Measurements from ENCODE around the gene CATSPERB.
A peak's percentile ranks its signal among the peaks of the same experiment; 100 is the strongest.
"Not testable (repeated sequence)": the region's sequence is repeated elsewhere in the genome, so short reads cannot be mapped to it uniquely, and the experiment has no call there.

Gene CATSPERB, protein sequence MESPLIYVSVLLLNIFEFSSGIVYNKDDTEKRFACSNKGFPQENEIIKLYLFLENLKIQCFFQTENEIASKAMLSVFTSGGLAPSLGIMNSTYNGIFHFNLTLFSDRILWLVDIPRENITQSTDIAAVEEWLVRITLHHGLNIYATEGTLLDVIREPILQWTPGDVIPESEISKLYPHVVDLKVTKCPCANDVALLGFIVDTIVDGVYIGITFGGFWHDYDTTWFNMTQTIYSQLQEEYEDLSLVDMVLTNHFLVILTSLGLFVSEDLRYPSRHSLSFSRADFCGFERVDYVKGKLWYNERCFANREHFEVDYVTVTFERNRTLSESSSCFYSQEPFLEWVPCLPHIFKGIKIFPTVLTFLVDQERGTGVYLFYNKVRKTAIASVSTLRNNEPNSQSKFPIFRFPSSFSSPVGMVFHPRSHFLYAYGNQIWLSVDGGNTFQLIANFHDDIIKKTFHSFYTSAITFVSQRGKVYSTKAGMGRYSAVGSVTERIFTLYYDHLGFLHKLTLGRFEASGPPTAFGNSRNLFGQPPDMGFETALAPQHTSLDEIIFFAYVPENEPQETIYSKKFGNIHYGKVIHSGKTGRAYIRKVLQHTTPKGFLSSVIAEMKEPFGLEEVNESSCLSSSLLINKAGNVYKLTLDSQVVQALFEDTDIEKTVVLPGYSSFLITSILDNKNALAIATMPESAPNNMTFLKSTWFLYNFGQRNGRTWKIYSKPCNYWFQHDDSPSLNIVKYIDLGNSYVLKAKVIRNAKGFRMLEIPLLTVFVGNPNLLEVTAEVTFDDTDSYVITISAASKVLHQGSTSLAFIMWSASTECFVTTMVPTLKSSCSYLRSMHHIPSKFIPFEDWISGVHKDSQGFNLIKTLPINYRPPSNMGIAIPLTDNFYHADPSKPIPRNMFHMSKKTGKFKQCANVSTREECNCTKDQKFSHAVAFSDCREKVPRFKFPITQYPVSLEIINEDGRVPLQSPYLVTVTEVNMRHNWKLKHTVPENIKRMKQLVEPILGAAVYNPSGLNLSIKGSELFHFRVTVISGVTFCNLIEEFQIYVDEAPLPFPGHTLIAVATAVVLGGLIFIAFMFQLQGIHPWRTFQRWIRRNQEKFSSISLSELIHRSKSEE

DNA sequence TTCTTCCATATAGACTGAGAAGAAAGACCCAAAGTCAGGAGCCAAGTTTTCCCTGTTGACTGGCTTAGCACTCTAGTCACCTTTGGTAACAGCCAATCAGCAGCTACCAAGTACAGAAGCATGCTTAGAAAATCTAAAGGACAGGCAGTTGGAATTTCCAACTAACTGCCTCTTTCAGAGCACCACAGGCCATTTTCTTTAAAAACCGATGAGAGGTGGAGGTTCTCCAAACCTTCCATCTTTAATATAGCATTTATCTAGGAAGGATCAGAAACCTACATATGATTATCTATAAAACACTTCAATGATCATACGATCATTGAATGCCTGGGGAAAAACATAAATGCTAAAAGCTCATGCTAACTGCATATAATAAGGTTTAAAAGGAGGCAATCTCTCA lies at the start of gene CATSPERB:
TSS of gene CATSPERB (minus strand) at position 101 of the 400 bp plus-strand sequence. CDS start 2,607 bp downstream, outside the sequence.
- DNase-seq: no peak

DNA sequence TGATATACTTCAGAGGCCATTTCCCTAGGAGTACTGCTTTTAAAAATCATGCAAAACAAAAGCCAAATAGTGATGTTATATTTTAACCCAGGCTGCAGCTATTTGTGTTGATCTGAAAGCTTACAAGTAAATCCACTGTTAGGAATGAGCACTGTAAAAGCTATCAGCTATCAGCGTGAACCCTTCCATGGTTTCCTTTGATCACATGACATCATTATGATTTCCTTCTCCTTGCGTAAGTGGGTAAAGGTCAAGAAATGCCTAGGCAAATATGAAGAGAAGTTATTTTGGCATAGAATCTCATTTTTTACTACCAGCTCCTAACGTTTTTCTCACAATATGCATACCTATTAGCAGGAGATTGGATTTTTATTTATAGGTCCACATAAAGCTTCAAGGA lies 48.6 kb upstream of the CATSPERB start:
- DNase-seq: no peak

DNA sequence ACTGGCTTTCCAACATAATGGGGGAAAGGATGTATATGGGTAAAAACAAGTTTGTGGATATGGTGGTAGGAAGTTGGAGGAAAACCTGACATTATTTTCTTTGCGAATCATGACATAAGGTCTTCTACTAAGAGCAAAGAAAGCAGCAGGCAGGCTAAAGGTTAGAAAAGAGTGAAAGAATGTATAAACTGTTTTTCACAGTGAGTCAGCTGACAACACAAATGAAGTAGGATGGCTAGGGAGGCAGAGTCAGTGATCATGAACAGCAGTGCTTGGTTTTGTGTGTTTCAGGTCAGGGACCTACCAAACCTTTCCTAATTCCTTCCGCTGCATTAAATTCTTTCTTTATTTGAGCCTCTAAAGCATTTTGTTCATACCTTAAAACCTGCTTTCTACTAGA lies 46.3 kb upstream of the CATSPERB start:
- no peak for DNase-seq

DNA sequence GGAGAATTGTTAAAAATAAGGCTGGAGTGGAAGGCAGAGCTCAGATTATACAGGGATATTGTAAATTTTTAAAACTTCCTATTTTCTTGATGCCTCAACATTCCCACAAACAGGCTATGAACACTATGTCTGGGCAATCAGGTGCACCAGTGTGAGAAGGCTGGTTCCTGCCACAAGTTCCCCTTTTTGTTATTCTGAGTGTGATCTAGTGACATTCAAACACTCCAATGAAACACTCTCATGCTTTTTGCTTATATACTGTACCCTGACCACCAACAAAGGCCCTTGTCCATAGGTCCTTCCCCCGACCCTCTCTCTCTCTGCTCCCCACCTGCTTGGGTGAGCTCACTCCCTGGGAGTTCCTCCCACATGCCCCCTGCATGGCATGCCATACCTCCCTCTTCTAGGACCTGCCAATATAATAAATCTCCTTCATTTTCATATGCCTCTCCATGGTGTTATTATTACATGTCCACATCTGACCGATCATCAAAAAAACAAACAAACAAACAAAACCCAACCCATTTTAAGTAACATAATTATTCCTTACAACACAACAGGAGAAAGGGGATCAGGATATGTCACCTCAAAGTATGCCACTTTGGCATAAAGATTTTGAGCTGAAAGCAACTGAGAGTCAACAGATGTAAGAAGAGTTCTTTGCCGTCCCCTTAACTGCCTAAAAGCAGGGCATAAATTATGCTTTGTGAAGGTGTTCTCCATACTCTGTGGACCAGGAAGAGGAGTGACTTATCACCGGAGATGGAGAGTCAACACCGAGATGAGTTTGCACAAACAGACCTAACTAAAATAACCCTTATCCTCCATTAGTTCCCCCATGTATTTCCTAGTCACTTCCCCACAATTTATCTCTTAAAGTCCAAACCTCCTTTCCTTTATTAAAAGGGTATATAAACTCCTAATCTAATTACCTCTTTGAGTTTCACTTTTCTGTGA lies 42.5 kb upstream of the CATSPERB start:
- no peak for DNase-seq

DNA sequence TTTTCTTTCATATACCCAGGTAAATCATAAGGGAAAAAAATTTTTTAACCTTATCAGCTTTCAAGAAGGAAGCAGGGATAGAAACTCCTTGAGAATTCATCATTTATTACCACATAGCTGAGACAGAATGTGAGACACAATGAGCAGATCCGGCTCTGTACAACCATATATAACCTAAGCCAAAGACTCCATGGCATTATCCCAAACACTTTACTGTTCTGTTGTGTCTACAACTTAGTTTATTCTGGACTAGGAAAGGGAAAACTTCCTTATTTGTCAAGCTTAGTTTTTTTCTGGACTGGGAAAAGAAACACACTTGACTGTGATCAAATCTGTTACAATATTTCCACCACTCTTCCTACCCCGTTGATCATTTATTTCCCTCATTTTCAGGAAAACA lies 38.3 kb upstream of the CATSPERB start:
- DNase-seq: no peak

DNA sequence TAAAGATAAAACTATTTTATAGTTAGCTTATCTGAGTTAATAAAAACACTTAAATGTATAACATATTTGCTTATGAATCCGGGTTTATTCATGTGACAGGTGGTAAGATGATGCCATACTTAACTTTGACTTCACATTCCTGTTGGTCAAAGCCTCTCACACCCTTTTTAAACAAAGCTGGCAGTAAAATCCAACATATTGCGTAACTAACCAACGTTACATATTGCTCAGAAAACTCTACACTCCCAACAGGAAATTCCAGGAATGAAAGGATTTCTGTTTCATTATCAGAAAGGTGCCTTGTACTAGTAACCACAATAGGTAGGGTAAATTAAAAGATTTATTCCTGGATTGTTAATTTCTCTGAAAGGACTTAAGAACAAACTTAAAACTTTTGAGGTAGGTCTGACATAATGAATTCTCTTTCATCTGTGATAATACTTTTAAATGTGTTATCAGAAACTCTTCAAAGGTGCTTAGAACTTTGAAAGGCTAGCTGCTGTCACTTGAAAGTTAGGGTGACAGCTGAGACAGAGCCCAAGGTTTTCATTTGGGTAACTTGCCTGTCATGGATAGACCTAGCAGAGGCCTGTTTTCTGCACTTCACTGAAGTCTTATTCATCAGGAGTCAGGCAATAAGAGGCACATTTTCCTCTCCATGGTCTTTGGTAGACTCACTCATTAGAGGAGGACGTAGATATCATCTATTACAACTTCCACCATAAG lies 23.8 kb upstream of the CATSPERB start:
- DNase-seq: no peak

DNA sequence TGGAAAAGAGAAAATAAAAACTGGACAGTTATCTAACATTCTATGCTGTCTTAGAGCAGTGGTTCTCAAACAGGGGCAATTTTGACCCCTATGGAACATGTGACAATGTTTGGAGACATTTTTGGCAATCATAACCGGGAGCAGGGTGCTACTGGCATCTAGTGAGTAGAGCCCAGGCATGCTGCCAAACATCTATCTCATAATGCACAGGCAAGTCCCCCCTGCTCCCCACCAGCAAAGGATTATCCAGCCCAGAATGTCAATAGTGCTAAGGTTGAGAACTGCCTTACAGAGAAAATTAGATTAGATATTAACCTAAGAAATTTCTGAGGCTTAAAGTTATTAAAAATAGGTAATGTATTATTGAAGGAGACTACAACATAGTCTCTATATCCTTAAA lies 22.9 kb upstream of the CATSPERB start:
- no peak for DNase-seq

DNA sequence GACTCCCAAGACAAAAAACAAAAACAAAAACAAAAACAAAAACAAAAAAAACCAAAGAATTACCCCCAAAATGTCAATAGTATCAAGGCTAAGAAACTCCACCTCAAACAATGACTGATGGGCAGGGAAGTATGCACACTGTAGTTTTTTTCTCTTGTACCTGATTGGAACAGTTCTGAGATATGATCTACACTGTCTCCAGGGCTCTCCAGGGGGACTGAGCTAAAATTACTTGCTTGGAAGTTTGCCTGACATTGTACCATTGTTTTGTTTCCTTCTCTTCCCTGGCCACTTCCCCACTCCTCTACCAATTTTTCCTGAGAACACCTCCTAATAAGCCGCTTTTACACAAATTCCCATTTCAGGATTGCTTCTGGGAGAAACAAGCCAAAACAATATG lies 22.3 kb upstream of the CATSPERB start:
- DNase-seq: no peak

DNA sequence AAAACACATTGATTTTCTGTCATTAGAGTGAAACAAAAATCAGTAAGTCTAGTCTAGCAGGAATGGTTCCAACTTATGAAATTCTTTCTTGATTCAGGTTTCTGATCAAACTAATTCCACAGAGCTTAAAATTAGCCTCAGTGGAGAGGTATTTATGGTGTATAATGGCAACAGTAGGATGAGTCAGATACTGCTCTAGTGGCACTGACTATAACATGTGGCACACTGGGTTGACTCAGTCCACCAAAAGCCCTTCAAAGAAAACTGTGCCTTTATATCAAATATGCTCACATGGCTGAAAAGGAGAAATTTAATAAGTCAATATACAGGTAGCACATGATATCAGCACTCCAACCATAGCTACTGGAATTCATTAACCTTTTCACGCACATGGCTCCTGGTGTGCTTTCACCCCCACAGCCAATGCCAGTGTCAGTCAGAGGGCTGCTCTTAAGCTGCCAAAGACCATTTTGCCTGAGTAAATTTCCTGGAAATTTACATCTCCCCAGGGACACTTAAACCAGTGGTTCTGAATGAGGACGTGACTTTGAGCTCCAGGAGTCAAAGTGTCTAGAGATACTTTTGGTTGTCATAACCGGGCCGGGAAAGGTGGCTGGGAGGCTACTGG lies 21.7 kb upstream of the CATSPERB start:
- peak; percentile 22 to 60 for DNase-seq

DNA sequence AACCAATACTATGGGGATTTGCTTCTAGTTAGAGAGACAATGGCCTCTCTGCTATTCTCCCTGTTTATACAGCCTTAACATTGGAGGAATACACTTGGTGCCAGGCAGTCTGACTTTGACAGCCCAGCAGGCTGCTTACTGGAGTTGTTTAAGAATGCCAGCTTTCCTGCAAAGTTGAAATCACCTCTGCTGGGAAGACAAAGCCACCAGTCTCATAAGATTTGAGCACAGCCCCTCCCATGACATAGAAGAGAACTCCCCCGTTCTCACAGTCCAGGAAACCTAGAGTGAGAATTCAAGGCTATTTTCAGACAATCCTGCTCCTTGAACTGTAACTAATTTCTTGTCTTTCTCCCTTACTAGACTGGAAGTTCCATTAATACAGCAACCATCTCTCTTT lies 21.1 kb upstream of the CATSPERB start:
- DNase-seq: no peak

DNA sequence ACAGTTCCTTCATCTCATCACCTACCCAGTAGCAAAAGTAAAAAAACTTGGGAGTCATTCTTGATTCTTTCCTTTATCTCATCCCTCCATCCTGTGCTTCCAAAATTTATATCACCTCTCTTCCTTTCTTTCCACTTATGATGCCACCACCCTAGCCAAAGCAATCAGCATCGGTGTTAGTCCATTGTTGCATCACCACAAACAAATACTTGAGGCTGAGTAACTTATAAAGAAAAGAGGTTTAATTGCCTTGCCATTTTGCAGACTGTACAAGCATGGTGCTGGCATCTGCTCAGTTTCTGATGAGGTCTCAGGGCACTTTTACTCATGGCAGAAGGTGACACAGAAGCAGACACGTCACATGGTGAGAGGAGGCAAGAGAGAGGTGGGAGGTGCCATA lies 19.8 kb upstream of the CATSPERB start:
- DNase-seq: no peak

DNA sequence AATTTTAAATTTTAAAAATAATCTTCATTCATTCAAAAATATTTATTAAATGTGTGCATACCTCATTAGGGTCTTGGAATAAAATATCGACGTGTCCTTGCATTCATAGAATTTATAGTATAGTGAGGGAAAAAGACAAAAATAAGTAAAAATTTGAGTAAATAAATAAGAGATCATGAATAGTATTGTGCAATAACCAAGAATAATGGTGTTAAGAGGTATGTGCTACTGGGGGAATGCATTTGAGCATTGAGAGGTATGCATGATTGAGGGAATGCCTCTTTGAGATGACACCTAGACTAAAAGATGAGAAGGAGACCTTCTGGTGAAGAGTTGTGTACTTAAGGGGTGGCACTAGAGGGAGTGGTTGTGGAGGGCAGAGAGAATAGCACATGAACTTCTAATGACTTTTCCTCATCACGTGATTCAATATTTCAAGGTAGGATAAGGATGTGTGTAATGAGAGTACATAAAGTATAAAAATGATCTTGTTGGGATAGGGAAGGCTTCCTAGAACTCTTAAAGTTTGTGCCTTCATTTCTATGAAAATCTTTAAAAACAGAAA lies 18.8 kb upstream of the CATSPERB start:
- no peak for DNase-seq

DNA sequence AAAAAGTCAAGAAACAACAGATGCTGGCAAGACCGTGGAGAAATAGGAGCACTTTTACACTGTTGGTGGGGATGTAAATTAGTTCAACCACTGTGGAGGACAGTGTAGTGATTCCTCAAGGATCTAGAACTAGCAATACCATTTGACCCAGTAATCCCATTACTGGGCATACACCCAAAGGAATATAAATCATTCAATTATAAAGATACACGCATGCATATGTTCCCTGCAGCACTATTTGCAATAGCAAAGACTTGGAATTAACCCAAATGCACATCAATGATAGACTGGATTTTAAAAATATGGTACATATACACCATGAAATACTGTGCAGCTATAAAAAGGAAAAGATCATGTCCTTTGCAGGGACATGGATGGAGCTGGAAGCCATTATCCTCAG lies 18.0 kb upstream of the CATSPERB start:
- no peak for DNase-seq

DNA sequence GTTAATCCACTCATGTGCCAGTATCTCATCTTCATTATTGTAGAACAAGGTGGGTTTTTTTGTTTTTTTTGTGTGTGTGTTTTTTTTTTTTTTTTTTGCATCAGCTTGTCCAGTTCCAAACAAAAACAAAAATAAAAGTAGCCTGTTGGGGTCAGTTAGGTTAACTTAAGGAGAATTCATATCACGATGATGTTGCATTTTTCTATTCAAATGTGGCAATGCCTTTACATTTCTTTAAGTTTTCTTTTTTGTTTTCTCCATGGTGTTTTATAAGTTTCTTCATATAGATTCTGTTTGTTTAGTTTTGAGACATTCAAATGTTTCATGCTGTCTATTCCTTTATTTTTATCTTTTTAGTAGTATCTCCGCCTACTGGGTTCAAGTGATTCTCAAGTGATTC lies 16.2 kb upstream of the CATSPERB start:
- DNase-seq: no peak

DNA sequence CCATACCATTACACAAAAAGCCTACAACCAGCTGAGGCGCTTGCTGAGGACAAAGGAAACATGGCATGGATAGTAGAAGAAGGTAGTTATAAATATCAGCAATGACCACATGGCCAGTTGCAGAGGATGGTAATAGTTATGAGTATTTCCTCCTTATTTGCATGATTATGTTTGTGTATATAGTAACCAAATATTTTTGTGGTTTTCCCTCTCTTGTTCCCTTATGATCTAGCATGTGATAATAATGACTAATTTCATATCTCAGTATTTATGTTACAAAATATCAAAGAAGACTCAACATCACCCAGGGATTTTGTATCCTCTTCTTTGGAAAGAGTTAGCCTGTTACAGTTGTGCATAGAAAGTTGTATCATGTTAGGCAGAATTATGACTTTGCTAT lies 13.5 kb upstream of the CATSPERB start:
- DNase-seq: no peak

DNA sequence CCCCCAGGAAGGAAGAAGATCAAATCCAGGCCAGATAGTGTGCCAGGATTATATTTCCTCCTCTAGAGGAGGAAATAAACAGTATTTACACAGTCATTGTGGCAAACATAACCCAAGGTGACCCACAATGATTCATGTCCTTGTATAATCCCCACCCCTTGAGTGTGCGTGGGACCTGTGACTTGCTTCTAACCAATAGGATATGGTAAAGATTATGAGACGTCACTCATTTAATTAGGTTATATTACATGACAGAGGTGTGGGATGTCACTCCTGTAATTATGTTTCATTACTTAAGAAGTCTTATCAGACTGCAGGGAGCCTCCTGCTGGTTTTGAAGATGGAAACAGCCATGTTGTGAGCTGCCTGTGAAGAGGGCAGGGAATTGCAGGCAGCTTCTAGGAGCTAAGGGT lies 12.2 kb upstream of the CATSPERB start:
- no peak for DNase-seq

DNA sequence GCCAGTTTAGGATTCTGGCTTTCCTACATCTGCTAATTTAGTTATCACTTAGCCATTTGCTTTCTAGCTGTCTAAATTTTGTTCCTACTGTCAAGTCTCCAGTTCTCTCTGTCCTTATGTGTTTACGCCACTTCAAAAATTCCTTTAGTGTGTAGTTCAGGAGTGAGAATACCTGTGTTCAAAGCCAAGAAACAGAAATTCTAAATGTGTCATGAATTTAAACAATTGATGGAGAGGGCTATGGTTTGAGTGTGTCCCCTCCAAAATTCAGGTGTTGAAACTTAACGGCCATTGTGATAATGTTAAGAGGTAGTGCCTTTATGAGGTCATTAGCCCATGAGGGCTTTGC lies 11.4 kb upstream of the CATSPERB start:
- no peak for DNase-seq

DNA sequence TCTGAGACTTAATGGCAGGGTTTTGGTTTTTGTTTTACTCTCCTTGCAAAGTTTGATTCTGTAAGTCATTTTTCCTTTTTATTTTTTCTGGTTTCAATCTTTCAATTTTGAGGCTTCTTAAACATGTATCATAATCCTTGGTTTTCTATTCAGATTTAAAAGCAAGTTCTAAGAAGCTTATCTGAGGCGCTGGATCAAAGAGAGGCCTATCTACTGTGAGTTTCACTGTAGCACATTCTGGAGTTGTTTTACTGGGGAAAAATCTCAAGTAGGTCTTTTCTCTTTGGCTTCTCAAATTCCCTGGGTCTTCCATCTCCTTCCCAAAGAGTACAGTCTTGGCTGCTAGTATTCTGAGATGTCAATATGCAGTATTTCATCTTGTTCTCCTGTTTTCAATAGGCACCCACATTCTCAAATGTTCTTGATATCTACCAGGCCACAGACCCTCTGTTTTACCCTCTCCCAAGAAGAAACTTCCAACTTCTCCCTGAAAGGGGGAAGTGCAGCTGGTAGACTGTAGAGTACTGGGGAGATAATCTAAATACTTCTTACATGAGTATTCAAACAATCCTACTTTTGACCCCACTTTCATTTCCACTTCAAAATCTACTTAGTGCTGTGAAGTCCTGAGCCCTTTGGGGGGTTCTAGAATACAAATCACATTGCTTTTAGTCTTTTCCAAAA lies 10.9 kb upstream of the CATSPERB start:
- no peak for DNase-seq

DNA sequence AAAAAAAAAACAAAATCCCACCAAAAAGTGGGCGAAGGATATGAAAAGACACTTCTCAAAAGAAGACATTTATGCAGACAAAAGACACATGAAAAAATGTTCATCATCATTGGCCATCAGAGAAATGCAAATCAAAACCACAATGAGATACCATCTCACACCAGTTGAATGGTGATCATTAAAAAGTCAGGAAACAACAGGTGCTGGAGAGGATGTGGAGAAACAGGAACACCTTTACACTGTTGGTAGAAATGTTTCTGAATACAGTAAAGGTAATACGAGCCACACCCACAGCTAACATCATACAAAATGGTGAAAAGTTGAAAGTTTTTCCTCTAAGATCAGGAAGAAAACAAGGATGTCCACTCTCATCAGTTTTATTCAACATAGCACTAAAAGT lies 8.0 kb upstream of the CATSPERB start:
- DNase-seq: not testable (repeated sequence)

DNA sequence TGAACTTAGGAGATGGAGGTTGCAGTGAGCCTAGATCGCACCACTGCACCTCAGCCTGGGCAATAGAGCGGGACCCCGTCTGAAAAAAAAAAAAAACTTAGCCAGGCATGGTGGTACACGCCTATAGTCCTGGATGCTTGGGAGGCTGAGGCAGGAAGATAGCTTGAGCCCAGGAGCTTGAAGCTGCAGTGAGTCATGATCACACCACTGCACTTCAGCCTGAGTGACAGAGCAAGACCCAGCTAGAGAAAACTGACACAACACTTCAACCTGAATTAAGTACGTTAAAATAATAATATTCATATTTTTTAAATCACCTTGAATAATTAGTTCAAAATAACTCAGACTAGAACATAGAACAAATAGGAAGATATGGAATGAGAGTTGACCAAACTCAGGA lies 5.7 kb upstream of the CATSPERB start:
- DNase-seq: no peak
